Ishikawa (cell line): Measurements from ENCODE around the gene SLIT3.
A peak's percentile ranks its signal among the peaks of the same experiment; 100 is the strongest.

ENCODE experiments used
- CEBPB ChIP-seq: IDR thresholded peaks from 2 replicates; pipeline ENCODE4 v1.6.1; 2012
- CREB1 ChIP-seq: IDR thresholded peaks from 2 replicates; pipeline ENCODE4 v1.6.1; 2012; ENCODE audit warnings: low read depth
- EP300 ChIP-seq: IDR thresholded peaks from 2 replicates; pipeline ENCODE4 v1.6.1; 2012; ENCODE audit warnings: borderline replicate concordance
- FOXM1 ChIP-seq: IDR thresholded peaks from 2 replicates; pipeline ENCODE4 v1.6.1; 2012; ENCODE audit warnings: low read depth, borderline replicate concordance
- MAX ChIP-seq: IDR thresholded peaks from 2 replicates; pipeline ENCODE4 v1.6.1; 2012
- NFIC ChIP-seq: IDR thresholded peaks from 2 replicates; pipeline ENCODE4 v1.6.1; 2012
- TAF1 ChIP-seq: IDR thresholded peaks from 2 replicates; pipeline ENCODE4 v1.6.1; 2012; ENCODE audit warnings: low read depth, mild to moderate bottlenecking
- TCF12 ChIP-seq: IDR thresholded peaks from 2 replicates; pipeline ENCODE4 v1.6.1; 2012; ENCODE audit warnings: low read depth
- TEAD4 ChIP-seq: IDR thresholded peaks from 2 replicates; pipeline ENCODE4 v1.6.1; 2012
- USF1 ChIP-seq: IDR thresholded peaks from 2 replicates; pipeline ENCODE4 v1.6.1; 2012
- ZBTB7A ChIP-seq: IDR thresholded peaks from 2 replicates; pipeline ENCODE4 v1.6.1; 2012; ENCODE audit warnings: low read depth
- TF ChIP-seq, protein P1 (sequence below): IDR thresholded peaks from 2 replicates; pipeline ENCODE4 v1.6.1; 2012; ENCODE audit warnings: low read depth, mild to moderate bottlenecking

SLIT3 gene

DNA sequence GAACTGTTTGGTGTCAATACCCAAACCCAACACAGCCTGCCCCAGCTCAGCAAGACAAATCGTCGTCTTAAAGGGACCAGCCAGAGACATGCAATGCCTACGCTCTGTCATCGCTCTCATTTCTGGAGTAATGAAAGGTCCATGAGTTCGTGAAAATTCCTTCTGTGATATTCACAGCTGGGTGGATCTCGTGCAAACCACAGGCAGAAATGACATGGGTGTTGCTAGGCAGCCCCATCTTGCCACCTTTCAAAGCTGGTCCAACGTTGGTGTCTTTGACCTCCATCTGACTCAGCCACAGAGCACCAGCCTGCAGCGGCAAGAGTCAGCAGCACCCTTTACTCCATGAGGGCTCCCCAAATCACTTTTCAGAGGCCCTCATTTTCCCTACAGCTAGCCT lies 215.3 kb downstream of the SLIT3 start:
- no peak for TF ChIP-seq CREB1
- TF ChIP-seq TCF12 = no peak
- TF ChIP-seq ZBTB7A = no peak
- no peak for TF ChIP-seq MAX
- no peak for TF ChIP-seq CEBPB
- no peak for TF ChIP-seq USF1
- no peak for TF ChIP-seq FOXM1
- TF ChIP-seq TEAD4 = no peak
- TF ChIP-seq NFIC = no peak
- TF ChIP-seq, protein P1, sequence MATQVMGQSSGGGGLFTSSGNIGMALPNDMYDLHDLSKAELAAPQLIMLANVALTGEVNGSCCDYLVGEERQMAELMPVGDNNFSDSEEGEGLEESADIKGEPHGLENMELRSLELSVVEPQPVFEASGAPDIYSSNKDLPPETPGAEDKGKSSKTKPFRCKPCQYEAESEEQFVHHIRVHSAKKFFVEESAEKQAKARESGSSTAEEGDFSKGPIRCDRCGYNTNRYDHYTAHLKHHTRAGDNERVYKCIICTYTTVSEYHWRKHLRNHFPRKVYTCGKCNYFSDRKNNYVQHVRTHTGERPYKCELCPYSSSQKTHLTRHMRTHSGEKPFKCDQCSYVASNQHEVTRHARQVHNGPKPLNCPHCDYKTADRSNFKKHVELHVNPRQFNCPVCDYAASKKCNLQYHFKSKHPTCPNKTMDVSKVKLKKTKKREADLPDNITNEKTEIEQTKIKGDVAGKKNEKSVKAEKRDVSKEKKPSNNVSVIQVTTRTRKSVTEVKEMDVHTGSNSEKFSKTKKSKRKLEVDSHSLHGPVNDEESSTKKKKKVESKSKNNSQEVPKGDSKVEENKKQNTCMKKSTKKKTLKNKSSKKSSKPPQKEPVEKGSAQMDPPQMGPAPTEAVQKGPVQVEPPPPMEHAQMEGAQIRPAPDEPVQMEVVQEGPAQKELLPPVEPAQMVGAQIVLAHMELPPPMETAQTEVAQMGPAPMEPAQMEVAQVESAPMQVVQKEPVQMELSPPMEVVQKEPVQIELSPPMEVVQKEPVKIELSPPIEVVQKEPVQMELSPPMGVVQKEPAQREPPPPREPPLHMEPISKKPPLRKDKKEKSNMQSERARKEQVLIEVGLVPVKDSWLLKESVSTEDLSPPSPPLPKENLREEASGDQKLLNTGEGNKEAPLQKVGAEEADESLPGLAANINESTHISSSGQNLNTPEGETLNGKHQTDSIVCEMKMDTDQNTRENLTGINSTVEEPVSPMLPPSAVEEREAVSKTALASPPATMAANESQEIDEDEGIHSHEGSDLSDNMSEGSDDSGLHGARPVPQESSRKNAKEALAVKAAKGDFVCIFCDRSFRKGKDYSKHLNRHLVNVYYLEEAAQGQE = no peak

- TF ChIP-seq USF1 (no peak), FOXM1 (no peak), MAX (no peak), ZBTB7A (no peak)
- TF ChIP-seq, protein P1 = no peak
Measured at GRCh38 chr5:169085212-169085611, 215.7 kb downstream of the SLIT3 start.

- TF ChIP-seq TAF1 = no peak
- no peak for TF ChIP-seq CEBPB
- no peak for TF ChIP-seq MAX
- TF ChIP-seq TCF12 = no peak
Measured at GRCh38 chr5:169084775-169085174, 216.2 kb downstream of the SLIT3 start.

DNA sequence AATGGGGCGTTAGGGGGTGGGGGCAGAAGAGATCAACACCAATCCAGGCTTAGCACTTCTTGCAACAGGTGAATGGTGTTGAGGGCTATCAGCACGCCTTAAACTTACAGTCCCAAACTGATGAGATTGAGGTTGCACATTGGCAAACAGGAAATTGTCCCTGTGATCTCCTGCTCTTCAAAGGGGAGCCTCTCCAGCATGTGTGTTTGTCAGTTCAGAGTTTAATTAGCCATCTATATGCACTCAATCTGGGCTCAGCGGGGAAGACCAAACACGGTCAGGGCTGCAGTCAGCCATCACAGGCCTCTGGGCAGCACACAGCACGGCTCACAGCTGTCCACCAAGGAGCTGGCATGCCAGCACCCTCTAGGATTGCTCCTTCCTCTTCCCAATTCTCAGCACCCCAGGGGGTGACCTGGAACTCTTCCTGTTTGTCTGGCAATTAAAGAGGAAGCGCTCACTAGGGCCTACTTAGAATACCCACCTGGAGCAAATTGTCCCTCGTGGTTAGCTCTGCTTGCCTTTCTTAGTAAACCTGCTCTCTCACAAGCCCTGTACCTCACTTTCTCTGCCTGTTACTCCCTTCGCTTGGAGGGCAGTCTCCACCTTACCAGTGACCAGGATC lies 217.4 kb downstream of the SLIT3 start:
- TF ChIP-seq TAF1 (no peak), TEAD4 (no peak)

DNA sequence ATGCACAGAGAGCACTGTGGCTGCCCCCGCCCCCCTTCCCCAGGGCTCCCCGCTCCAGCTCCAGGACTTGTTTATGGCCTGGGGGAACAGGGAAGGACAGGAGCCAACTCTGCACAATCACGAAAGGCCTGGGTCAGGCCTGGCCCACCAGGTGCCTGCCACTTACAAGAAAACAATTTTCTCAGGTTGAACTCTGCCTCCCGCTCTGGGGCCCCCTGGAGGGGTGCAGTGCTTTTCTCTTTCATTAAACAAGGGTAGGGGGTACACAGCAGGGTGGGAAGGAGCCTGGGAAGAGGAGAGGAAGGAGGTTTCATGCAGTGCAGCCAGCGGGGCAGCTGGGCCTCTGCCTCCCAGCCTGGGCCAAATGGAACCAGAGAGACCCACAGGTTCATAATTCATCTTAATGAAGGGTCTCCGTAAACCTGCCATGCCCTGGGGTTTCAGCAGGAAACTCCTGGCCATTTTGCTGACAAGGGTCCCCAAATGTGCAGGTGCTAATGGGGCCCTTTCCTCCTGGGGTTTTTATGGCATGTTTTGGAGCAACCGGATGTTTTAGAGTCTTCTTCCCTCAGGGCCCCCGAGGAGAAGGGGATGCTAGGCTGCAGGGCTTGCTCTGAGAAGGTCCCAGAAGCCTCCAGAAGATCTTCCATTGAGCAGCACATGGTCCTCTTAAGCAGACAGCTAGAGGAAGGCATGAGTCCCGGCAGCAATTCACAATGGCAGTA lies 219.8 kb downstream of the SLIT3 start:
- peak; percentile 83 for TF ChIP-seq NFIC
- no peak for TF ChIP-seq MAX
- peak; percentile 92 for TF ChIP-seq EP300
- TF ChIP-seq TAF1 = no peak
- peak; percentile 94 for TF ChIP-seq TCF12
- peak; percentile 64 for TF ChIP-seq TEAD4
- peak; percentile 36; the same call in 1 of the 2 replicates for TF ChIP-seq ZBTB7A
- TF ChIP-seq FOXM1 = peak; percentile 88

GRCh38 chr5:169080448-169080911 lies 220.5 kb downstream of the SLIT3 start:
- TF ChIP-seq MAX = peak; percentile 47; the same call in 1 of the 2 replicates
- TF ChIP-seq, protein P1 = no peak
